IMR-90 (cell line): Measurements from ENCODE around the gene PKHD1.

ENCODE experiments used
- BHLHE40 ChIP-seq: fragments of 150-350 bp; IDR thresholded peaks from 2 replicates; pipeline ENCODE4 v1.6.1; 2016; ENCODE audit warnings: mild to moderate bottlenecking, low read depth, low read length
- MXI1 ChIP-seq: IDR thresholded peaks from 2 replicates; pipeline ENCODE4 v1.6.1; 2012; ENCODE audit warnings: low read depth, mild to moderate bottlenecking, low read length, moderate library complexity, borderline replicate concordance
- NFE2L2 ChIP-seq: fragments of 150-350 bp; IDR thresholded peaks from 2 replicates; pipeline ENCODE4 v1.6.1; 2016; ENCODE audit warnings: low read depth, mild to moderate bottlenecking, low read length
- POLR2A ChIP-seq: IDR thresholded peaks from 2 replicates; pipeline ENCODE4 v1.6.1; 2012; ENCODE audit warnings: mild to moderate bottlenecking, low read depth, low read length
- SMC3 ChIP-seq: fragments of 150-350 bp; IDR thresholded peaks from 2 replicates; pipeline ENCODE4 v1.6.1; 2016; ENCODE audit warnings: low read depth, mild to moderate bottlenecking, antibody characterized with exemption, low read length, moderate library complexity
- TF ChIP-seq, protein P1 (sequence below): conservative IDR thresholded peaks from 2 replicates; pipeline ENCODE4 v1.5.1; 2012; ENCODE audit warnings: mild to moderate bottlenecking, low read depth, low read length, improper control_type of control experiment

DNA sequence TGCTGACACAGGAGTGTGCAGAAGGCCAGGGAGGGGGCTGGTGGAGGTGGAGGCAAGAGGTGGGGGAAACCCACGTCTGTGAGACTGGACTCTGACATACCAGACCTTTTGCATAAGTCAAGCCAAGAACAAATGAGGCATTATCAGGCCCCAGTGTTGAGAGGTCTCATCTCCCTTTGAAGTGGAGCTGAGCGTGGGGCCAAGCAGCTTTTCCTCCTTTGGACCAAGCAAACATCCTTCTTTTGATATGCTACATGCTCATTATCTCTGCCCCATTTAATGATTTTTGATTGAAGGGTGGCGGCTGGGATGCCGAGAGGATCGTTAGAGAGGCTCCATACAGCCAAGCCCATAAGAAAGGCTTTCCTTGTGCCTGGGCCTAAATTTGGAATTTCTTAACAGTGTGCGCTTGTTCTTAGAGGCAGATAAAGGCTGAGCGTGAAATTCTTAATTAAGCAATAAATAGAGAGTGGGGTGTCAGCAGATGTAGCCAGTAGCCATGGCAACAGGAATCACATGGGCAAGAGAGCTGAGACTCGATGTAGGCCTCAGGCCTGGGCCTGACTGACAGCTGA lies 244.5 kb downstream of the PKHD1 start:
- TF ChIP-seq, protein P1, sequence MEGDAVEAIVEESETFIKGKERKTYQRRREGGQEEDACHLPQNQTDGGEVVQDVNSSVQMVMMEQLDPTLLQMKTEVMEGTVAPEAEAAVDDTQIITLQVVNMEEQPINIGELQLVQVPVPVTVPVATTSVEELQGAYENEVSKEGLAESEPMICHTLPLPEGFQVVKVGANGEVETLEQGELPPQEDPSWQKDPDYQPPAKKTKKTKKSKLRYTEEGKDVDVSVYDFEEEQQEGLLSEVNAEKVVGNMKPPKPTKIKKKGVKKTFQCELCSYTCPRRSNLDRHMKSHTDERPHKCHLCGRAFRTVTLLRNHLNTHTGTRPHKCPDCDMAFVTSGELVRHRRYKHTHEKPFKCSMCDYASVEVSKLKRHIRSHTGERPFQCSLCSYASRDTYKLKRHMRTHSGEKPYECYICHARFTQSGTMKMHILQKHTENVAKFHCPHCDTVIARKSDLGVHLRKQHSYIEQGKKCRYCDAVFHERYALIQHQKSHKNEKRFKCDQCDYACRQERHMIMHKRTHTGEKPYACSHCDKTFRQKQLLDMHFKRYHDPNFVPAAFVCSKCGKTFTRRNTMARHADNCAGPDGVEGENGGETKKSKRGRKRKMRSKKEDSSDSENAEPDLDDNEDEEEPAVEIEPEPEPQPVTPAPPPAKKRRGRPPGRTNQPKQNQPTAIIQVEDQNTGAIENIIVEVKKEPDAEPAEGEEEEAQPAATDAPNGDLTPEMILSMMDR = no peak
- TF ChIP-seq POLR2A (no peak), MXI1 (no peak), NFE2L2 (no peak), BHLHE40 (no peak), SMC3 (no peak)
